Stimulated activated CD4-positive, alpha-beta T cell treated with anti-CD3 and anti-CD28 coated beads, TNF-alpha, amount 100 ng/mL, for 24 hours (primary cell): ENCODE measurements around the gene ING5.
A peak's percentile ranks its signal among the peaks of the same experiment; 100 is the strongest.

Experiments
- DNase-seq, 3 experiments: peaks; one replicate each; pipeline ENCODE4 v3.0.0-alpha.2; 2020; ENCODE audit warnings: low read depth in 3 of 3

Gene ING5

GRCh38 chr2:241706537-241706936, 4.7 kb downstream of the ING5 start:
- DNase-seq = no peak

GRCh38 chr2:241708879-241709278, 7.0 kb downstream of the ING5 start:
- DNase-seq = no peak

- no peak for DNase-seq
These were observed 17.3 kb downstream of the ING5 start for GRCh38 chr2:241719093-241719492.

- DNase-seq = no peak
These were observed 18.3 kb downstream of the ING5 start for GRCh38 chr2:241720099-241720498.

DNA sequence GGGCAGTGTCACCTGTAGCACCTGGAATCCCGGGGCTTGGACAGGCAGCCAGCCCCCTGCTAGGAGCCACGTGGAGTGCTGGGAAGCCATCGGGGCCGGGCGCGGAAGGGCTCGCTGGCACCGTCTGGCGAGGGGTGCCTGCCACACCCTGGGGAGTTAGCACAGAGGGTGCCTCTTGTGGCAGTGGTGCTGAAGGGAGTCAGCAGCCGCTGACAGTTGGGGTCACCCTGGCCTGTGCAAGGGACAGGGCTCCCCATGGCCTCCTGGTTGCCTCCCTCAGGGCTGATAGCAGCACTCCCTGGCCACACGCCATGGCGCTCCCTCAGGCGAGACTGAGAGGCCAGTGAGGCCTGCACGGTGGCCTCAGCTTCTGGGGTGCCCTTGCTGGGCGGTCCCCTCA, 18.7 kb downstream of the ING5 start:
- DNase-seq = no peak

DNA sequence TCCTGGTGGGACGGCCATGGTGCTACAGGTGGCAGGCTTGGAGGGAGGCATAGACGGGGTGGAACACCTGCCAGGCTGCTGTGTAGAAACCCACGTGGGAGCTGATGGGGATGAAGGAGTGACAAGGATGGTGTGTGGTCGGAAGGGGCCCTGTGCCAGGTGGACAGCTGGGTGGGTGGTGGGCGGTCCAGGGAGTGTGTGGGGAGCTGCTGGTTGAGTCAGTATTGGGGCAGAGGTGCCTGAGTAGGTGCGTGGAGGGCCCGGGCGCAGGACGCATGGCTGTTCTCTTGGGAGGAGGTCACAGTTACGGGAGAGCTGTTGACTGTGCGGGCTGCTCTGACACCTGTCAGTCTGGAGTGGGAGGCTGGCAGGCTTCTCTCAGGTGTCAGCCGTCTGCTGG, 20.0 kb downstream of the ING5 start:
- no peak for DNase-seq

DNA sequence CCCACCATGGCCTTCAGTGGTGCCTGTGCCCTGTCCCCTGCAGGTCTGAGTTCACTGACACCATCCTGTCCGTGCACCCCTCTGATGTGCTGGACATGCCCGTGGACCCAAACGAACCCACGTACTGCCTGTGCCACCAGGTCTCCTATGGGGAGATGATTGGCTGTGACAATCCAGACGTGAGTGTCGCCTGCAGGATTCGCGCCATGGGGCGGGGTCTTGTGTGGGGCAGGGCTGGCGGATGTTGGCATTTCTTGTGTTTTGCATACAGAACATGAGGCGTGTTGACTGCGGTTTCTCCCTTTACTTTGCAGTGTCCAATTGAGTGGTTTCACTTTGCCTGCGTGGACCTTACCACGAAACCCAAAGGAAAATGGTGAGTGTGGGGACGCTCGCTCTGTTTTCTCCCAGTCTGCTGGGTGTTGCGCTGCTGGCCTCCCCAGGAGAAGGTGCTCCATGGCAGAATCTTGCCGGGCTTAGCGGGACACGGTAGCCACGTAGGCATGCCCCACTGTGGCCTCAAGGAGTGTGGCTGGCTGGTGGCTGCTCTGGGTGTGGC, 21.1 kb downstream of the ING5 start:
- DNase-seq = no peak

DNA sequence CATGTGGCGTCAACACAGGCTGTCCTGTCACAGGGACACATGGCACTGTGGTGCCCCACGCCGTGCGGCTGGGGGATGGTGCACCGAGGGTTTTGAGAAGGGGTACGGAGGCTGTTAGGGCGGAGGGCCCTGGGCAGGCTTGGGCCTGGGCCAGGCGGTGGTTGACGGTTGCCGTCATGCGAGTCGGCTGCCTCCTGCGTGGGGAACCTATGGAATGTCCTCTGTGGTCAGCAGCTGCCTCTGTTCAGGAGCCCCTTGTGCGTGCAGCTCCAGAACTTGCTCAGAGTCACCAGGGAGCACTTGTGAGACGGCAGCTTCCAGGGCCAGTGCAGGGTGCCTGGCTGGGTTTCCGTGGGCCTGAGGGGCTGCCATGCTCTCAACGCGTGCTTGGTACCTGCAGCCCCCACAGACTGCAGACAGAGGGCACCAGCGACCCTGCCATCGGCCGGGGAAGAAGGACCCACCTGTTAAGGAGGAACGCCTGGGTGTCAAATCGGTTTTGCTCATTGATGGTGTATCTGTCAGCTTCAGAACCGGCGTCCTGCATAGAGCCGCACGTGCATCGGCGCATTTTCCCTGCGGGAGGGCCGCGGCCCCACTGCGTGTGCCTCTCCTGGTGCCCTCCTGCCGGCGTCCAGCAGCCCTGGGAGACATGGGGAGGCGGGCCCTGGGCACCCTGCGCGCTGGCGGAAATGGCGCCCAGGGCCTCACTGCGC, 22.6 kb downstream of the ING5 start:
- no peak for DNase-seq

DNA sequence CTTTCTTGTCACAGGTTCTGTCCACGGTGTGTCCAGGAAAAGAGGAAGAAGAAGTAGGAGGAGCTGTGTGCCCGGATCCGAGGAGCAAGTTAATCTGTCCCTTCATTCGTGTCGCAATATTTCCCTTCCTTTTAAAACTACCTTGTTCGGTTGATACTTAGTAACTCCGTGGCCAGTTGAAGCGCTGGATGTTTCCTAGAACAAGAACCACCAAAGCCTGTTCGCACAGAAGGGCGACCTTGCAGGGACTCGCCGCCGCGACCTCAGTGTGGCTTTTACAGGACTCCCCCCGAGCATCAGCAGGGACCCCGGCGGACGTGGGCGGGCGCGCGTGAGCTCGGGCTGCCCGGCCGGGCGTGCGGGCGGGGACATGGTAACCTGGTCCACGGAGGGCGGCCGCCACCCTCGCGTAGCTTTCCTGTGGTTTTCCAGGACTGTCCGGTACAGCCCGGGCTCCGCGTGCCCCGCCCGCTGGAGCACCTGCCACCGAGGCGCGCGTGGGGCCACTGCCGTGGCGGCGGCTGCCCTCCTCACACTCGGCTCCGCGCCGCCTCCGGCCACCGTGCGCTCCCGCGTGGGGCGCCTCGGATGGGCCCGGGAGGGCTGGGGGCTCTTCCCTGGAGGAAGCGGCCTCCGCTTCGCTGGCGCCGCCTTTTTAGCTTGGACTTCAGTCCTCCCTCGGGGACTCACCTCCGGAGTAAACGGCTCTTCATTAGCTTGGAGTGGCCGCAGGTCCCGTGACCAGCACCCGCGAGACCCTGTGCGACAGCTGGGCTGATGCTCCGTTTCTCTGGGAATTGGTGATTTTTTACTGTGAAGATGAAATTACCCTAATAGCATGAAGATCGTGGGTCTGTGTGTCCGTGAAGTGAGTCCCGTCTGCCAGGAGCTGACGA, 23.4 kb downstream of the ING5 start:
- DNase-seq = no peak

GRCh38 chr2:241726459-241726858, 24.6 kb downstream of the ING5 start:
- DNase-seq = no peak

DNA sequence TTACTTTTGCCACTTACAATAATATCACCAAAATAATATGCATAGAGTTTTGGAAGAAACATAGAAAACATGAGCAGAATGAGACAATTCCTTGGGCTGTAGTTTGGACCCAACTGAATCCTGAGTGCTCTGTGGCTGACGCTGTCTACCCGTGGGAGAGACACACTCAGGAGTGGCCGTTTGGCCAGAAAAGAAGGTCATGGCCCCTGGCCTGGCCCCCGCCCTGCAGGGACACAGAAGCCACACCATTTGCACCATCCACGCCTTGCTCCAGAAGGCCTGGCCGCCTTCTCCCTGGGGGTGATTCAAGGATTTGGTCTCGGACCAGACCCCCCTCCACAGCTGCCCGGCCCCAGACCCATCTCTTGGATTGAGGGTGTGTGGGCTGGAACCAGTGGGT, 26.2 kb downstream of the ING5 start:
- DNase-seq = no peak

- no peak for DNase-seq
These were observed 26.8 kb downstream of the ING5 start for GRCh38 chr2:241728627-241729026.

GRCh38 chr2:241729868-241730267, 28.0 kb downstream of the ING5 start:
- DNase-seq = no peak

DNA sequence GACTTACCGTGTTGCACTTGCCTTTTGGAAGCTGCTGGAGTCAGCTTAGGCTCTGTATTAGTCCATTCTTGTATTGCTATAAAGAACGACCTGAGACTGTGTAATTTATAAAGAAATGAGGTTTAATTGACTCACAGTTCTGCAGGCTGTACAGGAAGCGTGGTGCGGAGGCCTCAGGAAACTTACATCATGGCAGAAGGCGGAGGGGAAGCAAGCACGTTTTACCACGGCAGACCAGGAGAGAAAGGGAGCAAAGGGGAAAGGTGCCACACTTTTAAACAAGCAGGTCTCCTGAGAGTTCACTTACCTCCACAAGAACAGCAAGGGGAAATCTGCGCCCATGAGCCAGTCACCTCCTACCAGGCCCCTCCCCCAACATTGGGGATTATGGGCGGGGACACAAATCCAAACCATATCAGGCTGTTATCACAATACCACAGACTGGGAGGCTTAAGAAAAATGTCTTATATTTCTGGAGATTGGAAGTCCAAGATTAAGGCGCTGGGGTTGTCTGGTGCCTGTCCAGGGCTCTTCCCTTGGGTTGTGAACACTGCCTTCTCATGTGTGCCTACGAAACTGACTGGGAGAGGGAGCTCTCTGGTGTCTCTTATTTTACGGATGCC, 28.9 kb downstream of the ING5 start:
- DNase-seq = no peak

GRCh38 chr2:241732513-241733186, 30.8 kb downstream of the ING5 start:
- peak in 1 of 3 experiments; percentile 72 for DNase-seq

DNA sequence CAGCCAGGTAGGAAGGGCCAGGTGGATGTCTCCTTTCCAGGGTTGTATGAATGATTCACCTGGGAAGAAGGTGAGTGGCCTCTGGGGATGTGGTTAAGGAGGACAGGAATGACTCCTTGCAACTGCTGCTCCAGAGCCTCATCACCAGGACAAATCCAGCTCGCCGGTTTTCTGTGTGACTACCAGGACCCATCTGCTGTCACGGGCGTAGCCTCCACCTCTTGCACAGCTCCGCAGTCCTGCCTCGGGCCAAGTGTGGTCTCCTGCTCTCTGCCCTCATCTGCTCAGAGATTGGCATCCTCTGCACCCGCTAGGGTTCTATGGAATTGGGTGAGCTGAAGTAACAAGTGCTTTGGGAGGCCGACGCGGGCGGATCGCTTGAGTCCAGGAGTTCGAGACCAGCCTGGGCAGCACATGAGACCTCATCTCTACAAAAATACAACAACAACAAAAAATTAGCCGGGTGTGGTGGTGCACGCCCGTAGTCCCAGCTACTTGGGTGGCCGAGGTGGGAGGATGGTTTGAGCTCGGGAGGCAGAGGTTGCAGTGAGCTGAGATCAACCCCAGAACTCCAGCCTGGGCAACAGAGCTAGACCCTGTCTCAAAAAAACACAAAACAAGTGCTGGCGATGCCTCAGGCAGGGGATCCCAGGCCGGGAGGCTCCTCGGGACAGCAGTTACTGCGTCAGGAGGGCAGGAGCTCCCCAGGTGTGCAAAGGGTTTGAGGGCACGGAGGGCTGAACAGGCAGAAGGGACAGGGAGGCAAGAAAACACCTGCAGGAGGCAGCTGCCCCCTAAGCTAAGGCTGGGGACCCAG, 31.8 kb downstream of the ING5 start:
- DNase-seq = no peak

GRCh38 chr2:241734208-241734466, 32.3 kb downstream of the ING5 start:
- DNase-seq = no peak

GRCh38 chr2:241734467-241735208, 32.8 kb downstream of the ING5 start, which contains the start of gene D2HGDH:
D2HGDH (plus strand) TSS chr2:241734630; CDS start chr2:241735225, 595 bp downstream.
- DNase-seq = peak; percentile 88 to 93 (median 89)

DNA sequence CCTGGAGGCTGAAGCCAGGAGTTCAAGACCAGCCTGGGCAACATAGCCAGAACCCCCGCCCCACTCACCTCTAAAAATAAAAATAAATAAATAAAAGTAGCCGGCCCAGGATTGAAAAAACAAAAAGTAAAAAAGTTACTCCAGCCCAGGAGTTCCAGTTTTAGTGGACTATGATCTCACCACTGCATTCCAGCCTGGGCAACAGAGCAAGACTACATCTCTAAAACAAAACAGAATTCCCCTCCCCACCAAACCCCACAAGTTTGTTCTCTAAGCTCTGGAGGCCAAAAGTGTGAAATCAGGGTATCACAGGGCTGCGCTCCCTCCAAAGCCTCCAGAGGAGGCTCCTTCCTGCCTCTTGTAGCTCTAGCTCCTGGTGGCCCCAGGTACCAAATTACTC, 34.3 kb downstream of the ING5 start:
- DNase-seq = no peak

DNA sequence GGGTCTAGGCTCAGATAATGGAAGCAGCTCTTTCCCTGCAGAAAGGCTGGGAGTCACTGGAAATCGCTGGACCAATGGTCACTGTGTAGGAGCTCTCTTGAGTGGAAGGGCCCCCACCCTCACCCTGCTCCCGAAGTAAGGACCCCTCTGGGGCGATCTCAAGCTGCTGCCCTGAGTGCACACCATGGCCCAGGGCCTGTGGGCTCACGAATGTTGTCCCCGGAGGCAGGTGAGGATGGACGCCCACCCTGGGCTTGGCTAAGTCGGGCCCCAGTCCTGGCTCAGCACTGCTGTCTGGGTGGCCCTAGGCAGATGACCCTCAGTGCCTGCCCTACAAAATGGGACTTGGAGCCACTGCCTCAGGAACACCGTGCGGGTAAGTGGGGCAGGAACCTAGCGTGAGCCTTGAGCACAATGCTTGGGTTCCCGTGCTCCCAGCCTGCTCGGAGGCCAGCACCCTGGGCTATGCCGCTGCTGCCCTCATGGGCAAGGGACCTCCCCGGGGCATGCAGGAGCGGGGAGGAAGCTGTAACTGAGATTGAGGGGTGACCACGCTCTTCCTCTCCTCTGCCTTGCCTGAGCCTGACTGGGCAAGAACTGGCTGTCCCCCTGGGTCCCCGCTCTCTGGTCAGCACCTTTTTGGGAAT, 36.3 kb downstream of the ING5 start:
- DNase-seq = no peak
